HG03280 (cell line): ENCODE data around the gene RGS7.
"Not testable (repeated sequence)": the region's sequence is repeated elsewhere in the genome, so short reads cannot be mapped to it uniquely, and the experiment has no call there.

Source experiments
- ATAC-seq: cut with Tn5 transposase; IDR thresholded peaks from one replicate; pipeline ENCODE4 v1.9.1; 2021; ENCODE audit warnings: mild to moderate bottlenecking, moderate library complexity; ENCODE audit not compliant: unreplicated experiment

The RGS7 gene

GRCh38 chr1:241332037-241332409, 25.0 kb downstream of the RGS7 start:
- ATAC-seq = no peak

- no peak for ATAC-seq
These were observed 25.5 kb downstream of the RGS7 start for GRCh38 chr1:241331328-241332036.

GRCh38 chr1:241330619-241331327, 26.2 kb downstream of the RGS7 start:
- ATAC-seq = no peak

GRCh38 chr1:241325456-241325855, 31.5 kb downstream of the RGS7 start:
- ATAC-seq = no peak

- ATAC-seq = no peak
These were observed 33.4 kb downstream of the RGS7 start for GRCh38 chr1:241323514-241324195.

- ATAC-seq = no peak
These were observed 39.3 kb downstream of the RGS7 start for GRCh38 chr1:241317676-241318075.

GRCh38 chr1:241316372-241316771, 40.6 kb downstream of the RGS7 start:
- no peak for ATAC-seq

- no peak for ATAC-seq
These were observed 45.8 kb downstream of the RGS7 start for GRCh38 chr1:241311056-241311746.

- no peak for ATAC-seq
These were observed 46.6 kb downstream of the RGS7 start for GRCh38 chr1:241310451-241310850.

- ATAC-seq = no peak
These were observed 47.4 kb downstream of the RGS7 start for GRCh38 chr1:241309651-241310050.

GRCh38 chr1:241308471-241308870, 48.5 kb downstream of the RGS7 start:
- ATAC-seq = no peak

- no peak for ATAC-seq
These were observed 49.0 kb downstream of the RGS7 start for GRCh38 chr1:241308011-241308410.

- no peak for ATAC-seq
These were observed 50.7 kb downstream of the RGS7 start for GRCh38 chr1:241306125-241306790.

GRCh38 chr1:241302024-241302423, 55.0 kb downstream of the RGS7 start:
- not testable (repeated sequence) for ATAC-seq

- no peak for ATAC-seq
These were observed 57.7 kb downstream of the RGS7 start for GRCh38 chr1:241299347-241299746.

- no peak for ATAC-seq
These were observed 64.0 kb downstream of the RGS7 start for GRCh38 chr1:241292973-241293372.

GRCh38 chr1:241291548-241291947, 65.5 kb downstream of the RGS7 start:
- not testable (repeated sequence) for ATAC-seq

- ATAC-seq = no peak
These were observed 70.5 kb downstream of the RGS7 start for GRCh38 chr1:241286486-241286885.

- ATAC-seq = no peak
These were observed 80.6 kb downstream of the RGS7 start for GRCh38 chr1:241276391-241276790.

GRCh38 chr1:241275981-241276380, 81.0 kb downstream of the RGS7 start:
- no peak for ATAC-seq

- no peak for ATAC-seq
These were observed 81.8 kb downstream of the RGS7 start for GRCh38 chr1:241275226-241275625.
